H9 (cell line): Measurements from ENCODE around the gene CAMTA1. TPM values are rescaled to one million over a fixed set of nuclear protein-coding genes. Genes with fewer than 3 reads are reported as not detected.

ENCODE experiments used
- DNase-seq: peaks from one replicate; pipeline ENCODE4 v3.0.0-alpha.2; 2017
- H2AFZ ChIP-seq: one replicate; pipeline ENCODE4 v1.6.1; 2013; ENCODE audit warnings: mild to moderate bottlenecking, low read length, control low read depth, moderate library complexity
- H2AK5ac ChIP-seq: 2 replicates; pipeline ENCODE4 v1.6.1; 2013; ENCODE audit warnings: low read length, control low read depth, mixed read lengths; ENCODE audit not compliant: insufficient read length
- H2BK120ac ChIP-seq: one replicate; pipeline ENCODE4 v1.6.1; 2013; ENCODE audit warnings: low read depth, mild to moderate bottlenecking, low read length, control low read depth, inconsistent platforms; ENCODE audit not compliant: poor library complexity, severe bottlenecking
- H2BK12ac ChIP-seq: 2 replicates; pipeline ENCODE4 v1.6.1; 2013; ENCODE audit warnings: low read length, control low read depth, mixed read lengths, low read depth; ENCODE audit not compliant: insufficient read length
- H2BK15ac ChIP-seq: 2 replicates; pipeline ENCODE4 v1.6.1; 2013; ENCODE audit warnings: low read depth, low read length, control low read depth
- H2BK20ac ChIP-seq: one replicate; pipeline ENCODE4 v1.6.1; 2013; ENCODE audit warnings: low read depth, mild to moderate bottlenecking, low read length, control low read depth, inconsistent platforms; ENCODE audit not compliant: poor library complexity, severe bottlenecking
- H2BK5ac ChIP-seq: 2 replicates; pipeline ENCODE4 v1.6.1; 2013; ENCODE audit warnings: low read length, control low read depth, mixed read lengths; ENCODE audit not compliant: insufficient read length
- H3K14ac ChIP-seq: 2 replicates; pipeline ENCODE4 v1.6.1; 2013; ENCODE audit warnings: low read length, control low read depth; ENCODE audit not compliant: insufficient read depth
- H3K18ac ChIP-seq: 2 replicates; pipeline ENCODE4 v1.6.1; 2013; ENCODE audit warnings: low read depth, mild to moderate bottlenecking, mixed read lengths, low read length, control low read depth; ENCODE audit not compliant: insufficient read length
- H3K23ac ChIP-seq: 2 replicates; pipeline ENCODE4 v1.6.1; 2013; ENCODE audit warnings: low read length, control low read depth, mixed read lengths, low read depth; ENCODE audit not compliant: insufficient read length
- H3K23me2 ChIP-seq: 2 replicates; pipeline ENCODE4 v1.6.1; 2013; ENCODE audit warnings: low read depth, mild to moderate bottlenecking, mixed read lengths, low read length, control low read depth; ENCODE audit not compliant: insufficient read length, poor library complexity, severe bottlenecking
- H3K27ac ChIP-seq: 2 replicates; pipeline ENCODE4 v1.5.1; 2013; ENCODE audit warnings: low read length, control low read depth, mixed read lengths, low read depth; ENCODE audit not compliant: insufficient read length
- H3K27me3 ChIP-seq: 2 replicates; pipeline ENCODE4 v1.6.1; 2013; ENCODE audit warnings: low read length, control low read depth, inconsistent platforms; ENCODE audit not compliant: insufficient read depth
- H3K4ac ChIP-seq: 2 replicates; pipeline ENCODE4 v1.6.1; 2013; ENCODE audit warnings: low read depth, mild to moderate bottlenecking, control low read depth, inconsistent platforms, low read length, moderate library complexity
- H3K4me1 ChIP-seq: 2 replicates; pipeline ENCODE4 v1.6.1; 2013; ENCODE audit warnings: low read length, control low read depth, inconsistent platforms; ENCODE audit not compliant: insufficient read depth
- H3K4me2 ChIP-seq: 2 replicates; pipeline ENCODE4 v1.6.1; 2013; ENCODE audit warnings: low read length, control low read depth, mixed read lengths; ENCODE audit not compliant: insufficient read length, insufficient read depth
- H3K56ac ChIP-seq: 2 replicates; pipeline ENCODE4 v1.6.1; 2013; ENCODE audit warnings: low read depth, mild to moderate bottlenecking, mixed read lengths, low read length, control low read depth; ENCODE audit not compliant: insufficient read length
- H3K79me1 ChIP-seq: 2 replicates; pipeline ENCODE4 v1.6.1; 2013; ENCODE audit warnings: low read depth, mild to moderate bottlenecking, moderate library complexity, low read length, control low read depth, inconsistent platforms; ENCODE audit not compliant: insufficient read depth, poor library complexity, severe bottlenecking
- H3K79me2 ChIP-seq: 2 replicates; pipeline ENCODE4 v1.6.1; 2013; ENCODE audit warnings: low read length, control low read depth, inconsistent platforms; ENCODE audit not compliant: insufficient read depth
- H3K9ac ChIP-seq: 2 replicates; pipeline ENCODE4 v1.6.1; 2013; ENCODE audit warnings: low read length, control low read depth, mixed read lengths; ENCODE audit not compliant: insufficient read length; ENCODE audit errors: extremely low read depth
- H3K9me3 ChIP-seq: one replicate; pipeline ENCODE4 v1.6.1; 2013; ENCODE audit warnings: low read depth, low read length, inconsistent platforms; ENCODE audit not compliant: control insufficient read depth
- H3T11ph ChIP-seq: one replicate; pipeline ENCODE4 v1.6.1; 2013; ENCODE audit warnings: mild to moderate bottlenecking, low read length, control low read depth, inconsistent platforms
- H4K20me1 ChIP-seq: one replicate; pipeline ENCODE4 v1.6.1; 2013; ENCODE audit not compliant: control insufficient read depth, insufficient read length, insufficient read depth
- H4K5ac ChIP-seq: 2 replicates; pipeline ENCODE4 v1.6.1; 2013; ENCODE audit warnings: low read depth, mild to moderate bottlenecking, mixed read lengths, low read length, control low read depth; ENCODE audit not compliant: insufficient read length
- H4K8ac ChIP-seq: replicated peaks from 2 replicates; pipeline ENCODE4 v1.6.1; 2013; ENCODE audit warnings: low read length, control low read depth, mixed read lengths, low read depth; ENCODE audit not compliant: insufficient read length
- H4K91ac ChIP-seq: 2 replicates; pipeline ENCODE4 v1.6.1; 2013; ENCODE audit warnings: low read depth, mild to moderate bottlenecking, moderate library complexity, mixed read lengths, low read length, control low read depth; ENCODE audit not compliant: insufficient read length
- H3K27ac Mint-ChIP-seq, 3 experiments: 2 replicates in 2 of 3; 3 replicates in 1 of 3; pipeline ENCODE4 v1.8.0; 2020 to 2021; ENCODE audit warnings: mixed read lengths in 3 of 3, mild to moderate bottlenecking in 1 of 3, moderate library complexity in 1 of 3
- H3K27me3 Mint-ChIP-seq: 2 replicates; pipeline ENCODE4 v1.8.0; 2021; ENCODE audit warnings: low read depth, mild to moderate bottlenecking, moderate library complexity, mixed read lengths
- H3K36me3 Mint-ChIP-seq, 3 experiments: 2 replicates in 2 of 3; 3 replicates in 1 of 3; pipeline ENCODE4 v1.8.0; 2020 to 2021; ENCODE audit warnings: low read depth in 3 of 3, mixed read lengths in 3 of 3; ENCODE audit not compliant: insufficient read depth in 1 of 3
- H3K4me1 Mint-ChIP-seq, 2 experiments: 2 replicates each; pipeline ENCODE4 v1.8.0; 2020; ENCODE audit warnings: mixed read lengths in 2 of 2
- H3K4me3 Mint-ChIP-seq, 2 experiments: 2 replicates in 1 of 2; 3 replicates in 1 of 2; pipeline ENCODE4 v1.8.0; 2020 to 2021; ENCODE audit warnings: mild to moderate bottlenecking in 2 of 2, mixed read lengths in 2 of 2, moderate library complexity in 1 of 2
- H3K9me3 Mint-ChIP-seq, 2 experiments: 2 replicates in 1 of 2; 3 replicates in 1 of 2; pipeline ENCODE4 v1.8.0; 2020; ENCODE audit warnings: mild to moderate bottlenecking in 2 of 2, mixed read lengths in 2 of 2, moderate library complexity in 1 of 2
- CTCF ChIP-seq: fragments of 200-600 bp; sonication (generic); conservative IDR thresholded peaks from 3 replicates; pipeline ENCODE4 v1.8.0; 2021; ENCODE audit warnings: antibody characterized with exemption, mild to moderate bottlenecking
- WGBS: extraction: QIAGEN DNeasy Blood & Tissue Kit; methylation state at CpG from one replicate; pipeline ENCODE4 v1.1.7; 2013; ENCODE audit warnings: missing lambda C conversion rate, low lambda C conversion rate, mixed read lengths; ENCODE audit not compliant: insufficient read length; ENCODE audit errors: extremely low coverage; 5-methylcytosine and 5-hydroxymethylcytosine counted together
- total RNA-seq: library from RNA; stranded (reverse); gene quantifications from 2 replicates; pipeline ENCODE4 v1.2.1, GENCODE V29; 2021

Gene CAMTA1
- total RNA-seq, 1 experiment from 2014 or later, result 115 TPM

GRCh38 chr1:6864166-6864565, 78.9 kb downstream of the CAMTA1 start:
- Histone ChIP-seq H2BK120ac (no peak overlapping the region), H3K9ac (no peak overlapping the region), H3K23me2 (no peaks in the 10 kb centered on the region), H4K5ac (no peak overlapping the region), H3T11ph (no peak overlapping the region), H2BK20ac (no peak overlapping the region), H2AFZ (no peak overlapping the region), H3K79me2 (peaks cover 2% of the 10 kb centered on the region; the same call in 1 of the 2 replicates), H4K20me1 (no peaks in the 10 kb centered on the region), H2BK12ac (no peak overlapping the region), H4K8ac (no peak overlapping the region), H4K91ac (no peak overlapping the region), H3K18ac (no peak overlapping the region), H2BK15ac (no peak overlapping the region), H3K27me3 (no peaks in the 10 kb centered on the region), H3K4me1 (peaks cover 6% of the 10 kb centered on the region; the same call in 1 of the 2 replicates), H3K14ac (no peak overlapping the region), H3K27ac (no peak overlapping the region), H3K23ac (no peak overlapping the region), H3K4ac (no peak overlapping the region), H2AK5ac (no peak overlapping the region), H3K4me2 (no peak overlapping the region), H3K9me3 (no peaks in the 10 kb centered on the region), H3K56ac (no peak overlapping the region), H2BK5ac (no peak overlapping the region), H3K79me1 (peaks cover 10% of the 10 kb centered on the region)
- H3K4me1 Mint-ChIP-seq, result peaks cover 53% of the 10 kb centered on the region in 2 experiments
- H3K36me3 Mint-ChIP-seq, result peaks cover 5 to 20% (median 11%) of the 10 kb centered on the region in 3 experiments; a peak in 4 of 7 replicates
- no peak for DNase-seq
- TF ChIP-seq CTCF, result no peak
- H3K27ac Mint-ChIP-seq, result peak overlapping the region; percentile 4 to 56 (median 44); a peak in 5 of 7 replicates
- H3K27me3 Mint-ChIP-seq, result no peaks in the 10 kb centered on the region
- no peaks in the 10 kb centered on the region for H3K9me3 Mint-ChIP-seq
- H3K4me3 Mint-ChIP-seq, result no peak overlapping the region
- WGBS, result no CpG with 5 or more reads among the region's 5 CpGs
